Stomach (tissue), 4 donors: ENCODE data around the gene IFI16.

Source experiments
- EP300 ChIP-seq: sonication (generic); formaldehyde crosslinking; IDR thresholded peaks from one replicate; pipeline ENCODE4 v1.6.1; 2017; ENCODE audit warnings: antibody characterized with exemption
- TF ChIP-seq, protein P1 (sequence below), 7 experiments: fragments of 450-650 bp in 4 of 7; fragments of 200-600 bp in 3 of 7; sonication (generic) in 3 of 7; IDR thresholded peaks; one replicate each; pipeline ENCODE4 v1.5.1; 2016 to 2019; ENCODE audit warnings: antibody characterized with exemption in 7 of 7, control low read depth in 2 of 7, mild to moderate bottlenecking in 1 of 7

DNA sequence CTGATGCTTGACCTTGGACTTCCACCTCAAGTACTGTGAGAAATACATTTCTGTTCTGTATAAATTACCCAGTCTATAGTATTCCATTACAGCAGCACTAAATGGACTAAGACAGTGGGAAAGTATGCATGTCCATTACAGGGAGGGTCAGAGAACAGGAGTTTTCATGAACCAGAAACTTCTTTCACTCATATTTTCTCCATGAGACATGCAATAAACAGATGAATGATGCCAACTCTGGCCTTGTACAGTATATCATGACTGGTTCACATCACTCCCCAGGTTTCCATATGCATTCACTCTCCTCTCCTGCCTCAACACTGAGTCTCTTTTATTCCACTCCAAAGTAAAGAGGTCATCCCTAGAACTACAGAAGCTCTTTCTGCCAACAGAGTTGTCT is 4.5 kb upstream of the IFI16 start:
- TF ChIP-seq, protein P1, sequence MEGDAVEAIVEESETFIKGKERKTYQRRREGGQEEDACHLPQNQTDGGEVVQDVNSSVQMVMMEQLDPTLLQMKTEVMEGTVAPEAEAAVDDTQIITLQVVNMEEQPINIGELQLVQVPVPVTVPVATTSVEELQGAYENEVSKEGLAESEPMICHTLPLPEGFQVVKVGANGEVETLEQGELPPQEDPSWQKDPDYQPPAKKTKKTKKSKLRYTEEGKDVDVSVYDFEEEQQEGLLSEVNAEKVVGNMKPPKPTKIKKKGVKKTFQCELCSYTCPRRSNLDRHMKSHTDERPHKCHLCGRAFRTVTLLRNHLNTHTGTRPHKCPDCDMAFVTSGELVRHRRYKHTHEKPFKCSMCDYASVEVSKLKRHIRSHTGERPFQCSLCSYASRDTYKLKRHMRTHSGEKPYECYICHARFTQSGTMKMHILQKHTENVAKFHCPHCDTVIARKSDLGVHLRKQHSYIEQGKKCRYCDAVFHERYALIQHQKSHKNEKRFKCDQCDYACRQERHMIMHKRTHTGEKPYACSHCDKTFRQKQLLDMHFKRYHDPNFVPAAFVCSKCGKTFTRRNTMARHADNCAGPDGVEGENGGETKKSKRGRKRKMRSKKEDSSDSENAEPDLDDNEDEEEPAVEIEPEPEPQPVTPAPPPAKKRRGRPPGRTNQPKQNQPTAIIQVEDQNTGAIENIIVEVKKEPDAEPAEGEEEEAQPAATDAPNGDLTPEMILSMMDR (IDR thresholded peaks at IDR 0.05) = no peak
- TF ChIP-seq EP300 = no peak
